Measurements from ENCODE around the gene AAR2.

AAR2 gene

DNA sequence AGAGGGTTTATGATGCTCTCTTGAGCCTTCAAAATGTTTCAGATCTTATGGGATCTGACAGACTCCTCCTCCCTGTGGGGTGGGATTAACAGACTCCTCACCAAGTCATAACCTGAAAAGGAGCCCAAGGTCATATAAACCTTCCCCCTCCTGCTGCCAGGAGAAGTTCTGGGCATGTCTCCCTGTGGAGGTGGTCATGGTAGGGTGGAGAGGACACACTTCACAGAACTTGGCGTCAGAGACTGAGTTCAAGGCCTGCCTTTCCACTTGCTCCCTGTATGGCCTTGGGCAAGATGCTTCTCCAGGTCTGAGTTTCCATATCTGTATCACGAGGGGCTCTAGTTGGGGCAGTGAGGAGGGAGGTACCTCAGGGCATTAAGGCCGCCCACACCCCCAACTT, 32.4 kb upstream of the AAR2 start:
- Histone ChIP-seq H2BK5ac (ENCODE audit: low read depth, low read length, poor library complexity, severe bottlenecking) (no peak overlapping the region), H2AK5ac (ENCODE audit: low read length, severe bottlenecking) (no peak overlapping the region), H3K79me1 (replicated peaks; ENCODE audit: low read length, poor library complexity, severe bottlenecking) (no peaks in the 10 kb centered on the region), H3K4me1 (ENCODE audit: control insufficient read depth, insufficient read depth, low read depth, low read length) (no peaks in the 10 kb centered on the region), H3K4me3 (ENCODE audit: insufficient read depth in 1 of 2, low read depth in 1 of 2, low read length in 2 of 2) (no peak overlapping the region), H3K4me2 (ENCODE audit: low read length, poor library complexity, severe bottlenecking) (no peak overlapping the region), H2BK120ac (ENCODE audit: low read depth, low read length) (no peak overlapping the region), H3K4ac (ENCODE audit: low read depth in 1 of 2, low read length in 2 of 2) (no peak overlapping the region), H2BK15ac (ENCODE audit: low read depth, poor library complexity, severe bottlenecking) (no peak overlapping the region), H3K14ac (ENCODE audit: low read length in 2 of 2) (no peak overlapping the region), H4K8ac (ENCODE audit: low read length) (no peak overlapping the region), H3K36me3 (ENCODE audit: control insufficient read depth in 1 of 2, insufficient read depth in 2 of 2, low read depth in 1 of 2, low read length in 2 of 2) (peaks cover 47 to 67% of the 10 kb centered on the region in 2 experiments), H2BK12ac (ENCODE audit: low read length in 2 of 2) (no peak overlapping the region), H3K27me3 (ENCODE audit: control insufficient read depth in 1 of 2, insufficient read depth in 1 of 2, low read length in 2 of 2) (no peaks in the 10 kb centered on the region), H3K9me3 (ENCODE audit: control insufficient read depth, low read length) (no peaks in the 10 kb centered on the region), H3K18ac (ENCODE audit: low read depth in 1 of 2, low read length in 2 of 2) (no peak overlapping the region), H3K27ac (ENCODE audit: low read length, poor library complexity, severe bottlenecking) (no peak overlapping the region), H3K23ac (ENCODE audit: low read length in 2 of 2) (no peak overlapping the region), H3K9ac (ENCODE audit: low read length) (no peak overlapping the region), H2AFZ (ENCODE audit: low read depth, low read length) (no peak overlapping the region), H4K91ac (ENCODE audit: low read length) (no peak overlapping the region)
- no peak for DNase-seq
- 92% methylated on average over 3 of the region's 3 CpGs for WGBS

DNA sequence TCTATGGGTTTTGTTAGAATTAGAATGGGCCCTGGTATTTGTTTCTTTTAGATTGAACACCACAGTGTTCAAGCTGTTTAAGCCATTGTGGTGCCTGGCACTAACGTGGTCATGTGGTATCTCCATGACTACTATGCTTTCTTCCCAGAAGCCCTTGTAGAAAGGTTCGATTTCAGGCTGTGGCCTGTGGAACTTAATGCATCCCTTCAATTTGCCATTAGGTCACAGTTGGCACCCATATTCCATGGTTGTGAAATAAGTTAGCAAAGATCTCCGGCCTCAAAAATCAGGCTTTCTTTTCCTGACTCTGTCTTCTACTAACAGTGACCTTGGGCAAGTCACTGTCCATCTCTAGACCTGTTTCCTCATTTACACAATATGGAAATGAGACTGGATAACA, 31.3 kb upstream of the AAR2 start:
- H4K91ac ChIP-seq (ENCODE audit: low read length), result no peak overlapping the region
- no peak overlapping the region for H2BK5ac ChIP-seq (ENCODE audit: low read depth, low read length, poor library complexity, severe bottlenecking)
- no peak overlapping the region for H2BK12ac ChIP-seq (ENCODE audit: low read length in 2 of 2)
- no peak overlapping the region for H3K4ac ChIP-seq (ENCODE audit: low read depth in 1 of 2, low read length in 2 of 2)
- H3K4me2 ChIP-seq (ENCODE audit: low read length, poor library complexity, severe bottlenecking), result no peak overlapping the region
- H3K79me1 ChIP-seq (replicated peaks; ENCODE audit: low read length, poor library complexity, severe bottlenecking), result no peaks in the 10 kb centered on the region
- H2BK15ac ChIP-seq (ENCODE audit: low read depth, poor library complexity, severe bottlenecking), result no peak overlapping the region
- no peak overlapping the region for H3K14ac ChIP-seq (ENCODE audit: low read length in 2 of 2)
- no peak overlapping the region for H3K27ac ChIP-seq (ENCODE audit: low read length, poor library complexity, severe bottlenecking)
- H3K36me3 ChIP-seq (ENCODE audit: control insufficient read depth in 1 of 2, insufficient read depth in 2 of 2, low read depth in 1 of 2, low read length in 2 of 2), result peaks cover 56 to 77% of the 10 kb centered on the region in 2 experiments
- no peak overlapping the region for H2BK120ac ChIP-seq (ENCODE audit: low read depth, low read length)
- no peaks in the 10 kb centered on the region for H3K9me3 ChIP-seq (ENCODE audit: control insufficient read depth, low read length)
- H4K8ac ChIP-seq (ENCODE audit: low read length), result no peak overlapping the region
- no peak overlapping the region for H3K23ac ChIP-seq (ENCODE audit: low read length in 2 of 2)
- H3K4me3 ChIP-seq (ENCODE audit: insufficient read depth in 1 of 2, low read depth in 1 of 2, low read length in 2 of 2), result no peak overlapping the region
- no peak overlapping the region for H3K18ac ChIP-seq (ENCODE audit: low read depth in 1 of 2, low read length in 2 of 2)
- H3K4me1 ChIP-seq (ENCODE audit: control insufficient read depth, insufficient read depth, low read depth, low read length), result peaks cover 3% of the 10 kb centered on the region
- no peak overlapping the region for H2AK5ac ChIP-seq (ENCODE audit: low read length, severe bottlenecking)
- H3K27me3 ChIP-seq (ENCODE audit: control insufficient read depth in 1 of 2, insufficient read depth in 1 of 2, low read length in 2 of 2), result no peaks in the 10 kb centered on the region
- H3K9ac ChIP-seq (ENCODE audit: low read length), result no peak overlapping the region
- H2AFZ ChIP-seq (ENCODE audit: low read depth, low read length), result no peak overlapping the region
- 90% methylated on average over 3 of the region's 3 CpGs for WGBS
- DNase-seq, result no peak

DNA sequence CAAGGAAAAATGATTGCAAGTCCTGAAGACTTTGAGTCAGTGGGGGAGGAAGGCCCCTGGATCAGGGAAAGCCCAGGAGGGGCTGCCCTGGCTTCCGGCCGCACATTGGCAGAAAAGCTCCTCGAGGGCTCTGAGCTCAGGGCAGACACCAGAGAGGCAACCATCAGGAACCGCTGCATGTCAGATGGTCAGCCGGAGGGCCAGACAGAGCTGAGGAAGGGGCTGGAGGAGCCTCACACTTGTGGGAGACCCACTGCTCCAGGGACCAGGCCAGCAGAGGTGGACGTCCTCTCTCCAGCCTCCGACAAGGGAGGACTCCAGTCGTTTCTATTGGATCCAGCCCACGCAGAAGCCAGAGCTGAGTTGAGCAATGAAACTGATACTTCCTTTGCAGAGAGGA, 30.2 kb upstream of the AAR2 start:
- H3K79me1 ChIP-seq (replicated peaks; ENCODE audit: low read length, poor library complexity, severe bottlenecking), result no peaks in the 10 kb centered on the region
- H3K9me3 ChIP-seq (ENCODE audit: control insufficient read depth, low read length), result no peaks in the 10 kb centered on the region
- 95% methylated on average over 7 of the region's 9 CpGs for WGBS

DNA sequence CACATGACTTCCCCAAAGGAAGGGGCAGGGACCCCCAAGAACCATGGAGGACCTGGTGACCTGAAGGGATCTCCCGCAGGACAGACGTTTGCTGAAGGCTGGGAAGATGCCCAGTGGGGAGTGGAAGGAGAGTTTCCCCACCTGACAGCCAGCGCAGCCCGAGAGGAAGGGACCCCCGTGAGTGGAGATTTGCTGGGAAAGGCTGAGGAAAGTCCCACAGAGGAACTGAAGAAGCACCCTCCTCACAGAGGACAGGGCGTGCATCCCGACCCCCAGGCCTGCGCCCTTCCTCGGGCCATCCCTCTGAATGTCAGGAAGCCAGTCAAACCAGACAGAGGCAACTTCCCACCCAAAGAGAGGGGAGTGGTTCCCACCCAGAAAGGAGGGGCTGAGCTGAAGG, 29.6 kb upstream of the AAR2 start:
- no peak overlapping the region for H3K4me3 ChIP-seq (ENCODE audit: insufficient read depth in 1 of 2, low read depth in 1 of 2, low read length in 2 of 2)
- H3K18ac ChIP-seq (ENCODE audit: low read depth in 1 of 2, low read length in 2 of 2), result no peak overlapping the region
- no peak for DNase-seq
- no peaks in the 10 kb centered on the region for H3K9me3 ChIP-seq (ENCODE audit: control insufficient read depth, low read length)
- no peak overlapping the region for H2AFZ ChIP-seq (ENCODE audit: low read depth, low read length)
- H3K9ac ChIP-seq (ENCODE audit: low read length), result no peak overlapping the region
- H3K23ac ChIP-seq (ENCODE audit: low read length in 2 of 2), result no peak overlapping the region
- no peak overlapping the region for H2BK15ac ChIP-seq (ENCODE audit: low read depth, poor library complexity, severe bottlenecking)
- H3K79me1 ChIP-seq (replicated peaks; ENCODE audit: low read length, poor library complexity, severe bottlenecking), result no peaks in the 10 kb centered on the region
- peaks cover 46 to 67% of the 10 kb centered on the region in 2 experiments for H3K36me3 ChIP-seq (ENCODE audit: control insufficient read depth in 1 of 2, insufficient read depth in 2 of 2, low read depth in 1 of 2, low read length in 2 of 2)
- H3K27ac ChIP-seq (ENCODE audit: low read length, poor library complexity, severe bottlenecking), result no peak overlapping the region
- H3K4me2 ChIP-seq (ENCODE audit: low read length, poor library complexity, severe bottlenecking), result no peak overlapping the region
- WGBS, result 90% methylated on average over 9 of the region's 9 CpGs
- no peak overlapping the region for H4K91ac ChIP-seq (ENCODE audit: low read length)
- no peaks in the 10 kb centered on the region for H3K27me3 ChIP-seq (ENCODE audit: control insufficient read depth in 1 of 2, insufficient read depth in 1 of 2, low read length in 2 of 2)
- H3K4me1 ChIP-seq (ENCODE audit: control insufficient read depth, insufficient read depth, low read depth, low read length), result peaks cover 11% of the 10 kb centered on the region
- H2BK120ac ChIP-seq (ENCODE audit: low read depth, low read length), result no peak overlapping the region
- H2BK12ac ChIP-seq (ENCODE audit: low read length in 2 of 2), result no peak overlapping the region
- H2AK5ac ChIP-seq (ENCODE audit: low read length, severe bottlenecking), result no peak overlapping the region
- H2BK5ac ChIP-seq (ENCODE audit: low read depth, low read length, poor library complexity, severe bottlenecking), result no peak overlapping the region
- no peak overlapping the region for H4K8ac ChIP-seq (ENCODE audit: low read length)
- no peak overlapping the region for H3K14ac ChIP-seq (ENCODE audit: low read length in 2 of 2)
- no peak overlapping the region for H3K4ac ChIP-seq (ENCODE audit: low read depth in 1 of 2, low read length in 2 of 2)

More for the DNA sequence above, 30.2 kb upstream of the AAR2 start:
- Histone ChIP-seq H4K91ac (ENCODE audit: low read length) (no peak overlapping the region), H3K4me1 (ENCODE audit: control insufficient read depth, insufficient read depth, low read depth, low read length) (peaks cover 11% of the 10 kb centered on the region), H2AK5ac (ENCODE audit: low read length, severe bottlenecking) (no peak overlapping the region), H2BK5ac (ENCODE audit: low read depth, low read length, poor library complexity, severe bottlenecking) (no peak overlapping the region), H3K4ac (ENCODE audit: low read depth in 1 of 2, low read length in 2 of 2) (no peak overlapping the region), H3K4me2 (ENCODE audit: low read length, poor library complexity, severe bottlenecking) (no peak overlapping the region), H2BK15ac (ENCODE audit: low read depth, poor library complexity, severe bottlenecking) (no peak overlapping the region), H3K23ac (ENCODE audit: low read length in 2 of 2) (no peak overlapping the region), H3K18ac (ENCODE audit: low read depth in 1 of 2, low read length in 2 of 2) (no peak overlapping the region), H3K9ac (ENCODE audit: low read length) (no peak overlapping the region), H3K27ac (ENCODE audit: low read length, poor library complexity, severe bottlenecking) (no peak overlapping the region), H3K36me3 (ENCODE audit: control insufficient read depth in 1 of 2, insufficient read depth in 2 of 2, low read depth in 1 of 2, low read length in 2 of 2) (peaks cover 52 to 72% of the 10 kb centered on the region in 2 experiments), H2BK120ac (ENCODE audit: low read depth, low read length) (no peak overlapping the region), H4K8ac (ENCODE audit: low read length) (no peak overlapping the region), H2AFZ (ENCODE audit: low read depth, low read length) (no peak overlapping the region), H3K4me3 (ENCODE audit: insufficient read depth in 1 of 2, low read depth in 1 of 2, low read length in 2 of 2) (no peak overlapping the region), H3K27me3 (ENCODE audit: control insufficient read depth in 1 of 2, insufficient read depth in 1 of 2, low read length in 2 of 2) (no peaks in the 10 kb centered on the region), H3K14ac (ENCODE audit: low read length in 2 of 2) (no peak overlapping the region), H2BK12ac (ENCODE audit: low read length in 2 of 2) (no peak overlapping the region)
- DNase-seq, result no peak
